Putamen (tissue), 1 donor: ENCODE measurements around the gene TLR6.
"Not testable (repeated sequence)": the region's sequence is repeated elsewhere in the genome, so short reads cannot be mapped to it uniquely, and the experiment has no call there.

Experiments
- DNase-seq: peaks from one replicate; pipeline ENCODE4 v3.0.0-alpha.2; 2016; ENCODE audit warnings: low spot score

Gene TLR6

DNA sequence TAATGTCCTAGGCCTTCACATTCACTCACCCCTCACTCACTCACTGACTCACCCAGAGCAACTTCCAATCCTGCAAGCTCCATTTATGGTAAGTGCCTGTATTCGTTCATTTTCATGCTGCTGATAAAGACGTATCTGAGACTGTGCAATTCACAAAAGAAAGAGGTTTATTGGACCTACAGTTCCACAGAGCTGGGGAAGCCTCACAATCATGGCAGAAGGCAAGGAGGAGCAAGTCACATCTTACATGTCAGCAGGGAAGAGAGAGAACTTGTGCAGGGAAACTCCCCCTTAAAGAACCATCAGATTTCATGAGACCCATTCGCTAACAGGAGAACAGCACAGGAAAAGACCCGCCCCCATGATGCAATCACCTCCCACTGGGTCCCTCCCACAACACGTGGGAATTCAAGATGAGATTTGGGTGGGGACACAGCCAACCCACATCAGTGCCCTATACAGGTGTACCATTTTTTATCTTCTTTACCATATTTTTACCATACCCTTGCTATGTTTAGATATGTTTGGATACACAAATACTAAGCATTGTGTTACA is 33.8 kb downstream of the TLR6 start:
- DNase-seq: no peak

DNA sequence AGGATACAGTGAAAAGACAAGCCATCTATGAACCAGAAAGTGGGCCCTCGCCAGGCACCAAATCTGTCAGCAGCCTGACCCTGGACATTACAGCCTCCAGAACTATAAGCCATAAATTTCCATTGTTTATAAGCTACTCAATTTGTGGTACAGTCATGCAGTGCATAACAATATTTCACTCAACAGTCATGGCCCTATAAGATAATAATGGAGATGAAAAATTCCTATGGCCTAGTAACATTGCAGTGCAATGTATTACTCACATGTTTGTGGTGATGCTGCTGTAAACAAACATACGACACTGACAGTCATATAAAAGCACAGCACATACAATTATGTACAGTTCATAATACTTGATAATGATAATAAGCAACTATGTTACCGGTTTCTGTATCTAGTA is 34.9 kb downstream of the TLR6 start:
- DNase-seq: no peak

DNA sequence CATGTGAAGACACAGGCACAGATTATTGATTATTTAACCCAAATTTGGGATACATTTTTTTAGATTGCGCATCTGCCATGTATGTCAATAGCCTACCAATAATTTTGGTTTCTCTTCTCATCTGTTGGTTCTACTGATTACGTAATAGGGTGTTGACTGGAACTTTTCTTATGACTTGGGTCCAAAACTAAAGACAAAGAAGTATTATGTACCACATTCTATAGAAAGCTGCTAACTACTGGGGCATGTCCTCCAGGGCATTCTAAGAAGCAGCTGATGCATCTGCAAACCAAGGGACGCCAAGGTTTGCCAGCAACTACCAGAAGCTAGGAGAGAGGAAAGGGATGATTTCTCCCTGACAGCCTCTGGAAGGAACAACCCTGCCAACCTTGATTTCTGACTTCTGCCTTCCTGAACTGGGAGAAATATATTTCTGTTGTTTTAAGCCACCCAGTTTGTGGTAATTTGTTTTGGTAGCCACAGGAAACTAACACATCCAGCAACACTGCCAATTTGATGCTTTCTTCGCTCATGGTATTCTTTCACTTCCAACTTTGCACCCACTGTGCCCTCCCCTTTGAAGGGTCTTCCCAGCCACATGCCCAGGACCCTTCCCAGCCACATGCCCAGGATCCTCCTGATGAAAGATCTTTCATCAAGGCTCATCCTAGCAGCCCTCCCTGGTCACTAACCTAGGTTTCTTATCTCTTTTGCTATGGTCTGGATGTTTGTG is 36.1 kb downstream of the TLR6 start:
- no peak for DNase-seq

DNA sequence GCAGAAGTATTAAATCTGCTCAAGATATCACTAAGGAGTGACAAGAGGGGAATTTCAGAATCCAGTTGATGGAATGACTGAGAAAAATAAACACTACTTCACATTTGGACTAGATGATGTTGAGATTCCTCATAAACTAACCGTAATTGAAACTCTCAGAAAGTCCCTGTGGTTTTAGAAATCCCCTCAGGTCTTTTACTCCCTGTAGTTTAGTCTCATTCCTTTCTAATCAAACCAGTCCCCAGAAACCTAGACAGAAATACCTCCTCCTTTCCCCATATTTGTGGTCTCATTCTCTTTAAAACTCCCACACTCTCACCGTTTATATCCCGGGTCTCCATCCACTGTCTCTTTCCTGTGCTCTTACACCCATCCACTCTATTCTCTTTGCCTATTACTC is 37.0 kb downstream of the TLR6 start:
- DNase-seq: no peak

DNA sequence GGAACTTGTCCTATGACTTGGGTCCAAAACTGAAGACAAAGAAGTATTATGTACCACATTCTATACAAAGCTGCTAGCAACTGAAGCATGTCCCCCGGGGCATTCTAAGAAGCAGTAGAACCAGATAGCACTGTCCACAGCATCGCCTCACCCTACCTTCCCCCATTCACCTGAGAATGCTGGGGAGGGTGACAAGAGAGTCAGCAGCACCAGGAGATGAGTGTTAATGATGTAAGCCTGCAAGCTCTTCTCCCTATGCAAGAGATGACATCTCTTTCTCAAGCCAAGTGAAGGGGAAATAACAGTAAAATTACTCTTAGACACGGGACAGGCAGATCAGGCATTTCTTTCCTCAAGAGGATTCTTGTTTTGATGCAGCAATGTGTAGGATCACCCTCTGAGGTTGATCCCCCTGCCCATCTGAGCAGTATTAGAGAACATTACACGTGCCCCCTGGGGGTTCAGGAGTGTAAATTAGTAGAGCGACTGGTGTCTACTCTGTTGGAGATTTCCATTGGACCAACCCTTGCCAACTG is 38.1 kb downstream of the TLR6 start:
- DNase-seq: no peak

DNA sequence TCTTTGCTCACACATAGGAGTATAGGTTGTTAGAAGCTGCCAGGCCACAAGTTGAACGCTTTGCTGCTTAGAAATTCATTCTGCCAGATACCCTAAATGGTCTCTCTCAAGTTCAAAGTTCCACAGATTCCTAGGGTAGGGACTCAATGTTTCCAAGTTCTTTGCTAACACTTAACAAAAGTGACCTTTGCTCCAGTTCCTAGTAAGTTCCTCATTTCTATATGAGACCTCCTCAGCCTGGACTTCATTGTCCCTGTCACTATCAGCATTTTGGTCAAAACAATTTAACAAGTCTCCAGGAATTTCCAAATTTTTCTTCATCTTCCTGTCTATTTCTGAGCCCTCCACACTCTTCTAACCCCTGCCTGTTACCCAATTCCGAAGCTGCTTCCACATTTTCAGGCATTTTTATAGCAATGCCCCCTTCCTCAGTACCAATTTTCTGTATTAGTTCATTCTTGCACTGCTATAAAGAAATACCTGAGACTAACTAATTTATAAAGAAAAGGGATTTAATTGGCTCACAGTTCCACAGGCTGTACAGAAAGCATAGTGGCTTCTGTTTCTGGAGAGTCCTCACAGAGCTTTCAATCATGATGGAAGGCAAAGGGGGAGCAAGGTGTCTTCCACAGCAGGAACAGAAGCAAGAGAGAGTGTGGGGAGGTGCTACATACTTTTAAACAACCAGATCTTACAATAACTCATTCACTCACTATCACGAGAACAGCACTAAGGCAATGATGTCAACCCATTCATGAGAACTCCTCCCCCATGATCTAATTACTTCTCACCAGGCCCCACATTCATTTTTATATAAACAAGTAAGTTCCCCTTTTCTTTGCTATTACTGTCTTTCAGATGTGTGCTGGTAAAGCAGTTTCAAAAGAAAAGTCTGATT is 40.5 kb downstream of the TLR6 start:
- DNase-seq: peak; percentile 58

DNA sequence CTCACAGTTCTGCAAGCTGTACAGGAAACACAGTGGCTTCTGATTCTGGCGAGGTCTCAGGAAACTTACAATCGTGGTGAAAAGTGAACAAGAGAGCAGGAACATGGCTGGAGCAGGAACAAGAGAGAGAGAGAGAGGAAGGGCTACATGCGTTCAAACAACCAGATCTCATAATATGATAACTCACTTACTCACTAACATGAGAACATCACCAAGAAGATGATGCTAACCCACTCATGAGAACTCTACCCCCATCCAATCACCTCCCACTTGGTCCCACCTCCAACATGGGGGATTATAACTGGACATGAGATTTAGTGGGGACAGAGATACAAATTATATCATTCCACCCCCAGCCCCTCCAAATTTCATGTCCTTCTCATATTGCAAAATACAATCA is 42.2 kb downstream of the TLR6 start:
- DNase-seq: no peak

DNA sequence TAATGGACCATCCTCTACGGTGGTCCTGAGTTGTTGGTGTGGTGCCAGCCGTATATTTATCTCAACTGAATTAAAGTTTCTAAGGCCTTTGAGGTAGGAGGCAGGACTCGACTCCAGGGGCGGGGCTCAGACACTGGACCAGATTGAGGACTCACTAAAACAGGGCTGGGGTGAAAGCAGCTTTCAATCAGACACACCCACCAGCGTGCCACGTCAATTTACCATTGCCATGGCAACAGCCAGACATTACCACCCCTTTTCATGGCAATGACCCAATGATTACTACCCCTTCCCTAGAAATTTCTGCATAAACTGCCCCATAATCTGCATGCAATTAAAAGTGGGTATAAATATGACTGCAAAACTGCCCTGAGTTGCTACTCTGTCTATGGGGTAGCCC is 45.3 kb downstream of the TLR6 start:
- no peak for DNase-seq

DNA sequence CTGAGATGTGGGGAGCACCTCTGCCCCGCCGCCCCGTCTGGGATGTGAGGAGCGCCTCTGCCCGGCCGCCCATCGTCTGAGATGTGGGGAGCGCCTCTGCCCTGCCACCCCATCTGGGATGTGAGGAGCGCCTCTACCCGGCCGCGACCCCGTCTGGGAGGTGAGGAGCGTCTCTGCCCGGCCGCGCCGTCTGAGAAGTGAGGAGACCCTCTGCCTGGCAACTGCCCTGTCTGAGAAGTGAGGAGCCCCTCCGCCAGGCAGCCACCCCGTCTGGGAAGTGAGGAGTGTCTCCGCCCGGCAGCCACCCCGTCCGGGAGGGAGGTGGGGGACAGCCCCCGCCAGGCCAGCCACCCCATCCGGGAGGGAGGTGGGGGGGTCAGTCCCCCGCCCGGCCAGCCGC is 49.2 kb downstream of the TLR6 start:
- not testable (repeated sequence) for DNase-seq

DNA sequence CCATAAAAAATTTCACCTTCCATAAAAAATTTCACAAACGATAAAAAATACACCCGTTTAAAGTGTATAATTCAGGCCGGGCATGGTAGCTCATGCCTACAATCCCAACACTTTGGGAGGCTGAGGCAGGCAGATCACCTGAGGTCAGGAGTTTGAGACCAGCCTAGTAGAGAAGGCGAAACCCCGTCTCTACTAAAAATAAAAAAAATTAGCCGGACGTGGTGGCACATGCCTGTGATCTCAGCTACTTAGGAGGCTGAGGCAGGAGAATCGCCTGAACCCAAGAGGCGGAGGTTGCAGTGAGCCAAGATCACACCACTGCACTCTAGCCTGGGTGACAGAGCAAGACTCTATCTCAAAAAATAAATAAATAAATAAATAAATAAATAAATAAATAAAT is 50.4 kb downstream of the TLR6 start:
- DNase-seq: not testable (repeated sequence)

DNA sequence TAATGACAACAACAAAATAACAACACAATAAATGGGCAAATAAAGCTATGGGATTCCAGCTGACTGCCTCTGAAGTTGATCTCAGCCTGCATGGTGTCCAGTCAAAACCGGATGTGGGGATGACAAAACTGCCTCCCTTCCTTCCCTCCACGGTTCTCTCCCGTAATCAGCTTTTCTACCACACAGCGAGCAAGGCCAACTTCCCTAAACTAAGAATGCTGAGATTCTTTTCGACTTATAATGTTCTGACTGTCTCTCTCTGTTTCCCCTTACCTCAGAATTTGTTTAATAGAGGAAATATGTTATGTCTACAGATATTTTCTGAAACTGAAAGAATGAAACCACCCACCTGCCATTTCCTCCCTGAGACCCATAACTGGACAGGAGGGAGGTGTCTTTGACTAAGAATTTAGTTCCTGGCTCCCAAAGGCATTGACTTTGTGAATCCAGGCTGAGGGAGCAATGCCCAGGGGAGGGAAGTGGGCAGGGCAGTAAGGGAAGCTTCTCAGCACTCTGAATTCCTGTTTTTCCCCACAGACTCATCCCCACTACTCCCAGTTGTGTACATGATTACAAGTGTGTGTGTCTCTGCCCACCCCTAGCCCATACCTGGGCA is 51.0 kb downstream of the TLR6 start:
- peak; percentile 42 for DNase-seq

DNA sequence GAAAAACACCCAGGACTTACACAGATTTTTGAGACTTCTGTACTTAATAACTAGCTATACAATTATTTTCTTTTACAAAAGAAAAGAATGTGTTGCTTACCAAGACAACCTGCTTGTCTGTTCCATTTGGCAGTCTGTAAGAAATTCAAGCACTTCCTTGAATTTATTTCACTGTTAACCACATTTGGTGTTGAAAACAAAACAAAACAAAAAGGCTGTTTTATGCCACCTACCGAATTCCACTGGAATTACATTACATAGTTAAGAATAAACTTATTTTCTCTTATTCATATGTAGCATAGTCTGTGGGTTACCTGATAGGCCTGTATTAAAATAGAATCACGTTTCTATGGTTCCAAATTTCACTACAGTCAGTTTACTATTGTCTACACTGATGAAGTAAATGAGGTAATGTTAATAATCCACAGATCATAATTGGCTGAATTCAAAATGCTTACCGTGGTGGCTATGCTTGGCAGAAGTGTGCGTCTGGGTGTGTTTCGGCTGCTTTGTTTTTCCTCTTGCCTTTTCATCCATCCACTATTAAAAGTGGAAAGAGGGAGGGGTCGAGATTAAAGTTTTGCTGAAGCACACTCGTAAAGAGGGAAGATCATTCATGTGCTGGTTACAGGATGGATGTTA is 51.8 kb downstream of the TLR6 start, which contains the start of gene TLR1:
TSS of gene TLR1 (minus strand) at position 138 of the 642 bp plus-strand sequence. CDS start 5,960 bp downstream, outside the sequence.
- peak; percentile 43 for DNase-seq

DNA sequence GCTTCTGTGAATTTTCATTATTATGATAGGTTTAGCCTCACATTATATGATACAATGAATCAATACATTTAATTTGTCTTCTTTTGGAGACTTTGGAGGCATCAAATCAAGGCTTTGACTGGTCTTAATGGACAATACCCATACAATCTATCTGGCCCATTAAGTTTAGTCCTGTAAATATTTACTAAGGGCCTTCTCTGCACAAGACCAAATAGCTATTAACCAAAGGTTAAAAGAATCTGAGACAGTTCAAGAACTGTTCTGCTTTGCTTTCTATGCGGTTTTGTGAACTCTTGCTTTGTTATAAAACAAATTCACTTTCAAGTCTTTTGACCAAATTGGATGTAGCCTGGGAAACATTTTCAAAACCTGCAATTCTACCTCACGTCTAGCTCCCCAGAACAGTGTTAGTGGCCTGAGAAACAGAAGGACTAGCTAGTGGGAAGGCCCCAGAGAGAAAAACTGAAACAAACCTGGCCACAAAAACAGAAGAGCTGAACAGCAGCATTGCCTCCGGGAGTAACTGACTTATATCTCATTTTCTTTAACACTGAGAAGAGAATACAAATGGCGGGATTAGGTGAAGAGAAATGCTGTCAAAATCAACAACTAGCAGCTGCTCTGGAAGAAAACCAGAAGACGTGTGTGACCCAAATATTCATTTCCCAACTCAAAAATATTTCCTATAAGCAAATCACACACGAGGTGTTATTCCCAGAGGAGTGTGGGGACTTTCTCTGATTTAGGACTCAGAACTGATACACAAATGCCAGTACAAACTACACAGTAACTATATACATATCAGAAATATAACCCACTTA is 52.6 kb downstream of the TLR6 start:
- DNase-seq: peak; percentile 12

DNA sequence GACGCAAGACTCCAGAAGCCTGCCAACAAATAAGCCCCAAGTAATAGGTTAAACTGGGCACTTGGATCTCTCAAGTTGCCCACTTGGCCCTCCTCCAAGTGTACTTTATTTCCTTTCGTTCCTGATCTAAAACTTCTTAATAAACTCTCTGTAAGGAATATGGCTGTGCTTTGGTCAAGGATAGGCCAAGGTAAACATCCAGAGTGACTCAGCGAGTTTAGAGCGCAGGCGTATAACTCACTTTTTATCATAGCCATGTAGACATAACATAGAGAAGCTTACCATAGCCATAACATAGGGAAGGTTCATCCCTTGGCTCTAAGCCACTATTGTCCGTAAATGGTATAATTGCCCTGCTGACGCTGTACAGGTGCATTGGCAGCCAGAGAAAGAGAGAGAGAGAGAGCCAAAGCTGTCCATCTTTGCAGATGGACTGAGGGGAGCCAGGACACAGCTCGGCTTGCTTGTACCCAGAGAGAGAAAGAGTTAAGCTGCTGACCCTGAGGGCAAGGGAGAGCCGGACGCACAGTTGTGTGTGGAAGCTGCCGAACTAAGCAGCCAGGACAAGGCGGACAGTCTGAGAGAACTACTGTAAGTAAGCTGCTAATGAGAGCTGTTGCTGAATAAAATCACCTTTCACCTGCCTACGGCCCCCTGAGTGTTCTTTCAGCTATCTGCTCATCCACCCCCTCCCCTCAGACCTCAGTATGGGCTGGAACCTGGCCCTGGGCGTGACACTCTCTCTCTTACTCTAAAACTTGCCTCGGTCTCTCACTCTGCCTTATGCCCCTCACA is 53.9 kb downstream of the TLR6 start:
- no peak for DNase-seq

DNA sequence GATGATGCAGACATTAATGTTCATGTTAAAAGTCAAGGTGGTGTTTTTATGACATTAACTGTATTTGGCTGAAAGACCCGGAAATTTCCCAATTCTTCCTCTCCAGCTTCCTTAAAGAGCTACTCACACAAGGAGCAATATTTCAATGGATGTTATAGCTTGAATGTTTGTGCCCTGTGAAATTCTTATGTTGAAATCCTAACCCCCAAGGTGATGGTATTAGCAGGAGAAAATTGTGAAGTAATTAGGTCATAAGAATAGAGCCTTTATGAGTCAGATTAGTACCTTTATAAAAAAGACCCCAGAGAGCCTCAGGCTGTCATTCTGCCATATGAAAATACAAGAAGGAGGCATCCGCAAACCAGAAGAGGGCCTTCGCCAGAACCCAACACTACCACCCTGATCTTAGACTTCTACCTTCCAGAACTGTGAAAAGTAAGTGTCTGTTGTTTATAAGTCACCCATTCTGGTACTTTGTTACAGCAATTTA is 55.6 kb downstream of the TLR6 start:
- no peak for DNase-seq

DNA sequence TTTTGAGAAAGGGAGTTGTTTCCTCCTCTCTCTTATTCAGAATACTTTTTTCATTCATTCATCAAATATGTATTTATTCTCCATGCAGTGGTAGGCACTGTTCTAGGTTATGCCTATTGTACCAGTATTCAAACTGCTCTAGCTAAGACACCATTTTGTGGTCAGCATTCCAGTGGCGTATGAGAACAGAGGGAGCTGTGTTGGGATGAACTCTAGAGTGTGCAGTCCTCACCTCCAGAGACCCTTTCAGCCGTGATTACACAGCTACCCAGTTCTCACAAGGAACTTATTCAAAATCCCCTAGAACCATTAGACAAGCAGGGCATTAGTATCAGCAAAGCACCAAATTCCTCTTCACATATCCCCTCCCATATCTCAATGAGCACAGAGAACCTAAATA is 56.3 kb downstream of the TLR6 start:
- no peak for DNase-seq

DNA sequence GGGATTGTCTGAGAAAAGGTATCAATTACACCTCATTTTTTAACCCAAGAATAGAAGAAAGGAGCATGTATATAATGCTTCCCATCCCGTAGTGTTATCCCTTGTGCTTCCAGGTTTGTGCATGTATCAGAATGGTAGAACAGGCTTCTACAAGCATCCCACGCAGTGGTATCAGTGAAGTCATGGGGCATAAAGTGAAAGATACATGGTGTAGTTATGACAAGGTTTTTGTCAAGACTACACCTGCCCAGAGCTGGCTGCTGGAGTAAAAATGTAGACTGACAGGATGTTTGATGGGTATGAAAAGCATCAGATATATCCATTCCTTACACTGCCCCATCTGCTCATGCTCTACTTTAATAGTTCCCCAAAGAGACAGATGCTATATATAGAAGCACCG is 61.5 kb downstream of the TLR6 start:
- no peak for DNase-seq

DNA sequence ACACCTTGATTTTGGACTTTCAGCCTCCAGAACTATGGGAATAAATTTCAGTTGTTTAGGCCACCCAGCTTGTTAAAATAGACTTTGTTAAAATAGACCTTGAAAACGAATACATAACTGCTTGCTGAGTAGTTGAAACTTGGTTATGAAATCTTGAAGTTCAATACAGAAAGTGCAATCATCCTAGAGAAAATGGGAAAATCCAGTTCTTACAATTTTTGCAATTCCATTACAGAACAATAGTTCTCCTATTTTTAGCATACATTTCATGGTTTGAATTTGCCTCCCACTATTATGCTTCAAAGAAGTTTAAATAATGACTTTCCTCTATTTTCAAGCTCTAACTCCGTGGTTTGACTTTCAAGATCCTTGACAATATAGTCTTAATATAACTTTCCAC is 62.6 kb downstream of the TLR6 start:
- no peak for DNase-seq

DNA sequence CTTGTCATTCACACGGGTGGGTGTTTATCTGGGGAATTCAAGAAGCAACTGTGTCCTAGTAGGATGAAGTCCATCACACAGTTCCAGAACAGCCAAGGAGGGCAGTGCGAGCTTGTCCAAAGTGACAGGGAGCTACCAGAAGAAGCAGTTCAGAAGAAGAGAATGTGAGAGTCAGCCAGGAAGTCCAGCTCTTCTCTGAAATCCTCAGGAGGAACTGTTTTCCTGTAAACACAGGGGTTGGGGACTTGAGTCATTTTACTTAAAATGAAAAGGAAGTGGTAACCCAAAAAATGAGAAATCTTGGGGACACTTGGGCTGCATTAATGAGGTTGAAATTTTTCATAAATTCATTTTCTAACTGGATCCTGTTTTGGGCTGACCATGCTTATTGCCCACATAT is 65.6 kb downstream of the TLR6 start:
- no peak for DNase-seq

DNA sequence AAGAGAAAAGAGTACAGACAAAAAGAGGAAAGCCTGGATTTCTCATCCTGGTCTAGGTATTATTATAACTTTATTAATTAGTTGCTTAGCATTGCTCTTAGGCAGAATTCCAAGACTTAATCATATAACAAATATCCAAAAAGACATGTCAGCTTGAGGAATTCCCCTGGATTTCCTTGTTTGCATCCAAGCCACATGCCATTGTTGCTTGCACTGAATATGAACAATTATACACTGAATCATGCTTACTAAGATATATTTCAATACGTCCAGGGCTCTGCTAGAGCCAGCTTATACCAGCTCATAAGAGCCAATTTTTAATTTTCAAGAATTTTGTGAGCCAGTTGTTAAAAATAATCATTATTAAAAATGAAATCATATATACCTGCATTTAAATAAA is 68.3 kb downstream of the TLR6 start:
- no peak for DNase-seq
